GM04504 (cell line): ENCODE measurements around the gene NDC1.
"Not testable (repeated sequence)": the region's sequence is repeated elsewhere in the genome, so short reads cannot be mapped to it uniquely, and the experiment has no call there.

Source experiments
- DNase-seq: peaks from one replicate; pipeline ENCODE4 v3.0.0-alpha.2; 2012; ENCODE audit warnings: low read depth

The NDC1 gene

GRCh38 chr1:53765657-53766056, 72.4 kb downstream of the NDC1 start:
- no peak for DNase-seq

GRCh38 chr1:53763911-53764310, 74.2 kb downstream of the NDC1 start:
- no peak for DNase-seq

- no peak for DNase-seq
These were observed 74.6 kb downstream of the NDC1 start for GRCh38 chr1:53763461-53763860.

GRCh38 chr1:53760497-53760896, 77.6 kb downstream of the NDC1 start:
- DNase-seq, result not testable (repeated sequence)

- DNase-seq, result no peak
These were observed 82.2 kb downstream of the NDC1 start for GRCh38 chr1:53755874-53756273.

GRCh38 chr1:53754484-53755312, 83.4 kb downstream of the NDC1 start:
- no peak for DNase-seq

GRCh38 chr1:53752281-53752680, 85.8 kb downstream of the NDC1 start:
- DNase-seq, result no peak

GRCh38 chr1:53747841-53748240, 90.3 kb downstream of the NDC1 start:
- DNase-seq, result no peak

GRCh38 chr1:53740621-53741105, 97.4 kb downstream of the NDC1 start:
- DNase-seq, result peak; percentile 76

- DNase-seq, result peak; percentile 77
These were observed 98.9 kb downstream of the NDC1 start, which contains the start of gene GLIS1 for GRCh38 chr1:53739109-53739681. GLIS1 (minus strand) TSS chr1:53739164; CDS start chr1:53738064, 1,100 bp downstream.

- no peak for DNase-seq
These were observed 99.6 kb downstream of the NDC1 start for GRCh38 chr1:53738205-53739108.

- DNase-seq, result no peak
These were observed 100.4 kb downstream of the NDC1 start for GRCh38 chr1:53737648-53738204.

- no peak for DNase-seq
These were observed 101.8 kb downstream of the NDC1 start for GRCh38 chr1:53736290-53736689.

GRCh38 chr1:53735681-53736080, 102.4 kb downstream of the NDC1 start:
- DNase-seq, result no peak

- no peak for DNase-seq
These were observed 102.8 kb downstream of the NDC1 start for GRCh38 chr1:53735261-53735660.

- peak; percentile 74 for DNase-seq
These were observed 103.4 kb downstream of the NDC1 start for GRCh38 chr1:53734650-53735211.

GRCh38 chr1:53733975-53734649, 104.0 kb downstream of the NDC1 start:
- DNase-seq, result peak; percentile 84

GRCh38 chr1:53733447-53733931, 104.6 kb downstream of the NDC1 start:
- no peak for DNase-seq

GRCh38 chr1:53732912-53733317, 105.2 kb downstream of the NDC1 start:
- DNase-seq, result peak; percentile 87

GRCh38 chr1:53732409-53732808, 105.7 kb downstream of the NDC1 start:
- DNase-seq, result no peak

- no peak for DNase-seq
These were observed 106.3 kb downstream of the NDC1 start for GRCh38 chr1:53731779-53732305.
